ENCODE measurements around the gene CTRB2.

The CTRB2 gene

GRCh38 chr16:75206749-75207451 is at the start of gene CTRB2:
TSS of gene CTRB2 (minus strand) at chr16:75207161. CDS start at chr16:75207141, 20 bp downstream.
- no peak for DNase-seq

DNA sequence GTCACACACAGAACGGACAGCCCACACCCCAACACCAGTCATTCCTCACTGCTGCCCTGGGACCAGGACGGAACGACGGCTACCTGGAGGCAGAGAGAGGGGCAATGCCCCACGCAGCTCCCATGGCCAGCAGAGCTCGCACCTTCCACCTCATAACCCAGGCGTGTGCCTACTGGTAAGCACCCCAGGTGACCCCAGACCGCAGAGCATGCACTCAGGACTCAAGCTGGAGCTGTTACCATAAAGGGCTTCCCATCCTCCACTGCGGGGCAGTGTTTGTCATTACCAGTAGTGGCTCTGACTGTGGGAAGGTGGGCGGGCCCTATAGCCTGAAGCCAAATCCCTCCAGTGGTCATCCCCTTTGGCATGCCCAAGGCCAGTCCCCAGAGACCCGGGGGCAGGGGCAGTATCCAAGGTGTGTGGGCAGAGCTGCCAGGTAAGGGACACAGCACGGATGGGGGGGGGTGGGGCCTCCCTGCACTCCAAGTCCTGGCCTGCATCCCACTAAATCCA is 49.2 kb upstream of the CTRB2 start:
- peak in 4 of 51 donors; percentile 8 to 27 (median 19) for DNase-seq

GRCh38 chr16:75254359-75254837 is 47.4 kb upstream of the CTRB2 start:
- DNase-seq = no peak

DNA sequence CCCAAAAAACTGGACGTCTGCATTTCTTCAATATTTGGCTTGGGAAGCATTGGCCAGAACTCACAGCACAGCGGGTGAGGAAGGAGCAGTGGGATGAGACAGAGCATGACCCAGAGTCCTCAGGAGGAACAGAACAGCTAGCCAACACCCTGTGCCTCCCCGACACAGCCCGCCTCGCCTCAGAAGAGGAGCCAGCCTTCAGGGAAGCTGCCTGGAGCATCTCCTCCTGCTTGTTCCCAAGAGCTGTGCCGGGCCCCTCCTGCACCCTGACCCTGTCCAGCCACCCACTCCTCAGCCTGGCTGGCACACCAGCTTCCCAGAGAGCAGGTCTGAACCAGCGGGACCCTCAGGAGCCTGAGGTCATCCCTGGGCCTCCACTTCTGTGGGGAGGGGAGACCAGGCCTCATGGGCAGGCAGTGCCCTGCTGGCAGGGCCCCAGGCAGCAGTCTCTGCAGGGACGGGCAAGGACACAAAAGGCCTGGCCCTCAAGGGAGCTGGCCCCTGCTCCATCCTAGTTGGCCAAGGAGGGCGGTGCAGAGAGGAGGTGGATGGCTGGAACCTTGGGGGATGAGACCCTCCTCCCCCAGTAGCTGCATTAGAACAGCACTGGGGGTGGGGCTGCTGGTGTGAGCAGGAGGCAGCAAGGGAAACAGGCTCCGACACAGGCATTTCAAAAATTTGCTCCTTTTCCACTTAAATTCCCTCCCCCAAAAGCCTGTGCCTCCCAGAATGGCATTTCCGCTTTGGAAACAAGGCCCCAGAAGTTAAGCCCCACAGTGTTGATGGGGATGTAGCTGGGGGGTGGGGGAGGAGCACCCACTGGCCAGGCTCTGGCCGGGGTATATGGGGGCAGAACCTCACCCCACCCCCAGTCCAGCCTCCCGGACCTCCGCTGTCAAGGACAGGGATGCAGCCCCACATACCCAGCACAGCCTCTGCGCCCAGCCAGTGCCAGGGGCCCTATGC is 46.3 kb upstream of the CTRB2 start:
- DNase-seq = peak in 20 of 51 donors; percentile 17 to 58 (median 32)

- peak in 1 of 51 donors; percentile 66 for DNase-seq
Observed at GRCh38 chr16:75252049-75252864, 45.3 kb upstream of the CTRB2 start.

DNA sequence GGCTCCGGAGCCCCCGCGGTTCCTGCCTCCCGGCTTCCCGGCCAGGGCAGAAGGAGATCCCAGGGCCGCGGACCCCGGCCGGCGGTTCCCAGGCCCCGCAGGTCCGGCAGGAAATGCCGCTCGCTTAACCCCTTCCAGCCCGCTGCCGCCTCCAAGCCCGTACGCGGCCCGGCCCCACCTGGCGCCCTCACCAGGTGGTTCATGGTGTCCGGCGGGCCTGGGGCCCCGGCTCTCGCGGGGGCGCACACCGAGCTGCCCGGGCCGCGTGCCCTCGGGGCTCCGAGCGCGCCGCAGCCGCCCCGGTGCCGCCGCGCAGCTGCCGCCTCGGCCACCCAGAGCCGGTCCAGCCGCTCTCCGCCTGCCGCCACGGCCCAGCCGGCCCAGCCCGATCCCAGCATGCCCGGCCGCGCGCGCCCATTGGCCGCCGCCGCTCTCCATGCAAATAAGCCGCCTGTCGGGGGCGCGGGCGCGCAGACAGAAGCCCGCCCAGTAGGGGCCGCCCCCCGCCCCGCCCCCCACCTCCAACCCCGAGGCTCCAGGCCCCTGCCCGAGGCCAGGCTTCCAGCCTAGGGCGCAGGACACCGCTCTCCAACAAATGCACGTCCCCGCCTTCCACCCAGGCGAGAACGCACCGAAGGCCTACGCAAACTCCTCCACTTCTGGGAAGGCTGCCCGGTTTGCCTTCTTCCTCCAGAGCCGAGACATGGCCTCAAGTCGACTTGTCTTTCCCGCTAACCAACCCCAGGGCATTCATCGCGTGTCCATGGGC is 44.5 kb upstream of the CTRB2 start, which contains the start of gene BCAR1:
TSS of gene BCAR1 (minus strand) at position 345 of the 769 bp plus-strand sequence. CDS start at position 203, 142 bp downstream.
- peak in 49 of 51 donors; percentile 43 to 93 (median 83) for DNase-seq

DNA sequence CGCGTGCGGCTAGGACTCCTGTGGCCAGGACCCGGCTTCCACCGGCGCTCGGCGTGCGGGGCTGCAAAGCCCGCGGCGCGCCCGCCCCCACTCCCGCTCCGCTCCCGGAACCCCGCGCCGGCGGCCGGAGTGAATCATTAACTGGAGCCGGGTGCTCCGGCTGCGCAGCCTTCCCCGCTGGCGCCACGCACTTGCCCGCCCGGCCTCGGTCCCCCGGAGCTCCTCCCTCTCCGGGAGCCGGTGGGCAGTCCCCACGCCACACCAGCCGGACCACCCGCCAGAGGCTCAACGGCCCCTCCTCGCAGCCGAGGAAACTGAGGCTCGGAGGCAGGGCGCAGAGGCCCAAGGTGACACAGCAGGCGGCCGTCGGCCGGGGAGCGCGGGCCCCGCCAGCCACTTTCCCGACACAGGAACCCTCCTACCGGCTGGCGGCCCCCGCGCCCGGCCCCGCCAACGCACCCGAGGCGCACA is 43.9 kb upstream of the CTRB2 start:
- DNase-seq = peak in 9 of 51 donors; percentile 35 to 57 (median 53)

DNA sequence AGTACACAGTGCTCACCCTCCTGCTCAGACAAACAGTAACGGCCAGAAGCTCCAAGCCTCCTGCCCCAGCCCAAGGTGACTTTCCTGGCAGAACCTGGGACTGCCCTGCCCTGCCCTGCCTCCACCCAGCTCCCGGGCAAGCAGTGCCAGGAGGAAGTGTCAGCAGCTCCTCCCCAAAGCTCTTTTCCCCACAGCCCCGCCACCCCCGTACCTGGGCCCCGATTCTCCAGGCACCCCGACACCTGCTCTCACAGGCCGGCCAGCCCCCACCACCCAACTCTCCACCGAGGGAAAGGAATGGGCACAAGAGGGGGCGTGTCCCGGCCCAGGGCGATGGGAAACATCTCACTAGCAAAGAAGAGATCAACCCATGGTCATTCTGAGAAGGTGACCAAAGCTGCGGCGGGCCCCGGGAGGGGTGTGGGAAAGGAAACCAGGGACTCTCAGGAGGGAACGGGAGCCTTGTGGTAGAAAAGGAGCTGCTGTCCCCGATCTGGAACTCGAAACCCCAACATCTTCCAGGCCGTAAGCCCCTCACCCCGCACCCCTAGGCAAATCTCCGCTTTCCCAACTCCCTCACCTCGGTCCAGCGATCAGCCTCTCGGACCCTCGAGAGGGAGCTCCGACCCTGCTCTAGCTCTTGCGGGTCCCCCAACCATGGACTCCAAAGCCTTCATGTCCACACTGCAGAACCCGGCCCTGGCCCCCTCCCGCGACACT is 43.3 kb upstream of the CTRB2 start:
- peak in 6 of 51 donors; percentile 14 to 53 (median 30) for DNase-seq

DNA sequence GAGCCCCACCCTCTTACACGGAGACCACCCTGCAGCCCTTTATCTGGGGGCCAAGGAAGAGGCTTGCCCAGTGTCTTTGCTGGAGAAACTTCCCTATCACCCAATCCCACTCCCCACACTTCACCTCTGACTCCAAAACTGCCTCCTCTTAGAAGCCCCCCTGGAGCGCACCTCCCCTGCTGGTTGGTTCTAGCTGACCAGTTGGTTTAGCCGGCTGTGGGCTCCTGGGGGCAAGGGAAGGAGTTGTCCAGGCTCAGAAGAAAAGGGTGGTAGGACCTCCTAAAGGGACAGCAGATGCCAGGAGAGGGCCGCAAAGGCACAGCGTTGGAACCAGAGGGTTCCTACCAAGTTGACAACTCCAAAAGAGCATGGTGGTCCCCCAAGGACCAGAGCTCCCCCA is 42.5 kb upstream of the CTRB2 start:
- no peak for DNase-seq

- DNase-seq = peak in 13 of 51 donors; percentile 10 to 48 (median 34)
Observed at GRCh38 chr16:75248536-75249380, 41.8 kb upstream of the CTRB2 start.

DNA sequence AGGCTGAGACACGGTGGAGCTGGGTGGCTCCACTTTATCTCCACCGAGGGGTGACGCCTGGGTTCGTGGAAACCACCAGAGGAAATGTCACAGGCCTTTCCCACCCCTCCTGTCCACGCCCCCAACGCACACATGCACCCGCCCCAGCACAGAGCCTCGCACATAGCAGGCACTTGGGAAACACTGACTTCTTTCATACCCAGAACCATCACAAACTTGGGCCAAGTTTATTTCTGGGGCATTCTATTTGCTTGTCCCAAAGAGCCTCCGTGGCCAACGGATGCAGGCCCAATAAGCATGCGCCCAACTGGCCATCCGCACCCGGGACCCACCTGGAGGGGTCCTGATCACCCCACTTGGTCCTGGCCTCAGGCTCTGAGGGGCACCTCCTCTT is 41.2 kb upstream of the CTRB2 start:
- peak in 41 of 51 donors; percentile 19 to 84 (median 61) for DNase-seq

DNA sequence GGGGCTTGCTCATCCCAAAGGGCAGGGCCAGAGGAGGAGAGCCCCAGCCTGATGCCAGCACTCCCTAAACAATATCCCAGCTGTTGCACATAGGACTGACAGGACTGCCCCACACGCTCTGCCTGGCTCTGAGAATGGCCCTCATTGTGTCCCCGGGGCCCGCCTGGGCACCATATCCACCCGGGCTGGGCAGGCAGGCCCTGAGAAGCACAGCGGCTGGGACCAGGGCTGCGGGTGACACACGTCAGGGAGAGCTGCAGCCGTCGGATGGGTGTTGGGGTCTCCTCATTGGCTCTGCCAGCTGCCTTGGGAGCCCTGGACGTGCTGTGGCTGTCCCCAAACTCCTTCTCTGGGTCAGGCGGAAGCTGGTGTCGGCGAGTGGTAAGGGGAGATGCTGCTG is 40.3 kb upstream of the CTRB2 start:
- peak in 44 of 51 donors; percentile 14 to 92 (median 74) for DNase-seq

DNA sequence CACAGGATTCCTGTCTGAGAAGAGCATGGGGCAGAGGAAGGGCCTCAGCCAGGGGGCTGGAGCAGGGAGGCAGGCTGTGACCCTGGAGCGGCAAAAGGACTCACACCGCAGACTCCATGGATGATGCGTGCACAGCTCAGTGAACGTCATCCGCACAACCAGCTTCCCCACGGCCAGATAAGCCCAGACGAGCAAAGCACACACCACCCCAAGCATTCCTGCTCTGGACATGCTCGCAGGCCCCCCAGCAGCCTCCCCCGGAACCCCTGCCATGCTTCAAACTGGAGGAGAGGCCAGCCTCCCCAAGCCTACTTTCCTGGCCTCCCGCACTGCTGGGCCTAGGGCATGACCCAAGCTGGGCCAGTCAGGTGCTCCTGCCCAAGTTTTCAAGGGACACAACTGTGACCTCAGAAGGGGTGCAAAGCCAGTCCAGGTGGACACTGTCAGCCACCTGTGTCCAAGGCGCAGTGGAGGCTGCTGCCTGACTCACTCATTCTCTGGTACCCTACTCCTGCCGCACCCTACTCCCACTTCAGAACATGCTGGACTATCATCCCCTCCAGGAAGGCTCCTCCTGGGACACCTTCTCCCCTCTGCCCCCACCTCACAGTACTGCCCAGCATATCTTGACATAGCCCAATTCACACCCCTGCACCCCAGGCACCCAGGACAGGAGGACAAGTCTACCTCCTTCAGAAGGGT is 39.7 kb upstream of the CTRB2 start:
- no peak for DNase-seq

DNA sequence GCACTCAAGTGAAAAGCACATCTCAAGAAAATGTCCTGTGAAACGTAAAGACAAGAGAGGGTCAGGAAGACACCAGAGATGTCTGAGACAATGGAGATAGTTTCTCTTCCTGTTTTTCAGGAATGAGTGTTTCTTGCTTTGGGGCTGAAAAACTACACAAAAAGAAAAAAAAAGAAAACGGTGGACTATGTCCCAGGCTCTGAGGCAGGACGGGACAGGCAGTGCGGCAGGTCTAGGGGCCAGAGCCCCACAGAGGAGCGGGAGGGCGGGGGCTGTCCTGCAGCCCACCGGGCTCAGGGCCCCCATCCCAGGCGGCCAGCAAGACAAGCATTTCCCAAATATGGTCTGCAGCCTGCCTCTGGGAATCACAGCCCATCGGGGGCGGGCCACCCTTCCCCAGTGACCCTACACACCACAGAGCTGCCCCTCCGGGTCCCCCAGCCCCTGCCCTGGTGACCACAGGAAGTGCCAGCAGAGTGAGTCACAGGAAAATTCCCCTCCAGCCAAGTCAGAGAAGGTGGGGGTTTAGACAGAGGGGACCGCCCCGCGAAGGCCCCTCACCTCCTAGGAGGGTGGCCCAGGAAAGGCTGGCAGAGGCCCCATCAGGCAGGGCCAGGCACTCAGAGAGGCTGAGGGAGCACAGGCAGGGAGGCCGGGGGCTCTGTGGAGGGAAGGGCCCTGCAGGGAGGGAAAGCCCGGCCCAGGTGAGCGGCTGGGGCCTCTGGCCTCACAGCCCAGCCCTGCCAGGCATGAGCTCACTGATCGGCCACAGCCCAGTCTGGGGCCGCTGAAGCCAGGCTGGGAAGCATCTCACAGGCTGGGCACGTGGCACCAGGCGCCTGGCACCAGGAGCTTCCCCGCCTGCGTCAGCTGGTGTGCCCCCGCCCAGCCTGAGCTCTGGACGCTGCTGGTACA is 38.1 kb upstream of the CTRB2 start:
- DNase-seq = peak; percentile 39 to 98 (median 91)

DNA sequence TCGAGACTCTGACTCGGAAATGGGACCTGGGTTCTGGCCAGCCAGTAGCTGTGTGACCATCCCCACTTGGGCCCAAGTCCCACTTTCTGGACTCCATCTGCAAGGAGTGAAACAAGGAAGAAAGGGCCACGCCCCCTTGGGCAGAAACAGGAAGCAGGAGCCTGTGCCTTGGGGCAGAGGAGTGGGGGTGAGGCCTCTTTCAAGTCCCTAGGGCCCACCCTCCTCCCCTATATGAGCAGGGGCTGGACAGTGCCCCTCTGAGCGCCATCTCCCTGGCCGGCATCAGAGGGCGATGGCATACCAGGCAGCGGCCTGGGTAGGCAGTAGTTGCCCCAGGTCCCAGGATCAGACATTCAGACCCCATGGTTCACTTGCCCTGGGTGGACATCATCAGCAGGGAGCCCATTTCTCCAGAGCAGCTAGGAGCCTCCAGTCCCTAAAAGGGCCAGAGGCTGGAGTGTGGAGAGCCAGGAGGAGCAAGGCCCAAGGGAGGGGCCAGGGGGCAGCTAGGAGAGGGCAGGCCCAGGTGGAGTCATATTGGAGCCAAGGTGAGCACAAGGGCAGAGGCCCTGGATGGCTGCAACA is 37.4 kb upstream of the CTRB2 start:
- peak in 13 of 51 donors; percentile 11 to 44 (median 28) for DNase-seq

GRCh38 chr16:75243667-75244224 is 36.8 kb upstream of the CTRB2 start:
- DNase-seq = peak in 4 of 51 donors; percentile 22 to 54 (median 28)
